ENCODE data around the gene GTF2A2.

GRCh38 chr15:59598461-59598860 lies 58.9 kb downstream of the GTF2A2 start:
- TF ChIP-seq CTCF (optimal IDR thresholded peaks at IDR 0.05 in 1 of 3, IDR thresholded peaks at IDR 0.05 in 1 of 3, conservative IDR thresholded peaks at IDR 0.05 in 1 of 3; ENCODE audit: extremely low read depth in 1 of 3, insufficient read depth in 2 of 3, low read length in 3 of 3) = no peak
- no peak for TF ChIP-seq EZH2 (IDR thresholded peaks at IDR 0.05; ENCODE audit: low read length)

Data from keratinocyte (primary cell).